HG02970 (cell line): Measurements from ENCODE around the gene DDB1.

Experiments
- ATAC-seq: cut with Tn5 transposase; IDR thresholded peaks from one replicate; pipeline ENCODE4 v1.9.1; 2021; ENCODE audit warnings: mild to moderate bottlenecking, moderate library complexity, moderate number of reproducible peaks; ENCODE audit not compliant: unreplicated experiment, low FRiP score

The DDB1 gene

GRCh38 chr11:61337706-61338470, 5.0 kb upstream of the DDB1 start:
- ATAC-seq = no peak

- peak; percentile 45 for ATAC-seq
These were observed 3.4 kb upstream of the DDB1 start for GRCh38 chr11:61336171-61336935.

GRCh38 chr11:61335355-61335710, 2.4 kb upstream of the DDB1 start:
- ATAC-seq = no peak

- ATAC-seq = no peak
These were observed 1.8 kb upstream of the DDB1 start for GRCh38 chr11:61334434-61335354.

- no peak for ATAC-seq
These were observed 887 bp upstream of the DDB1 start for GRCh38 chr11:61333550-61334433.

- ATAC-seq = no peak
These were observed 566 bp downstream of the DDB1 start for GRCh38 chr11:61332281-61332796.

GRCh38 chr11:61331651-61332050, 1.3 kb downstream of the DDB1 start:
- no peak for ATAC-seq

- no peak for ATAC-seq
These were observed 3.0 kb downstream of the DDB1 start for GRCh38 chr11:61329871-61330270.

GRCh38 chr11:61328351-61328750, 4.6 kb downstream of the DDB1 start:
- ATAC-seq = no peak

GRCh38 chr11:61327669-61328071, 5.2 kb downstream of the DDB1 start:
- ATAC-seq = no peak

GRCh38 chr11:61325649-61326414, 7.1 kb downstream of the DDB1 start:
- ATAC-seq = no peak

GRCh38 chr11:61315260-61315659, 17.6 kb downstream of the DDB1 start:
- no peak for ATAC-seq

GRCh38 chr11:61310749-61311148, 22.2 kb downstream of the DDB1 start:
- ATAC-seq = no peak

- no peak for ATAC-seq
These were observed 23.2 kb downstream of the DDB1 start for GRCh38 chr11:61309739-61310138.

GRCh38 chr11:61309141-61309540, 23.8 kb downstream of the DDB1 start:
- no peak for ATAC-seq

- ATAC-seq = no peak
These were observed 25.6 kb downstream of the DDB1 start for GRCh38 chr11:61307354-61307753.

GRCh38 chr11:61306221-61306620, 26.7 kb downstream of the DDB1 start:
- no peak for ATAC-seq

- no peak for ATAC-seq
These were observed 27.5 kb downstream of the DDB1 start for GRCh38 chr11:61305417-61305816.

- ATAC-seq = no peak
These were observed 29.2 kb downstream of the DDB1 start for GRCh38 chr11:61303725-61304124.
